ENCODE measurements around the gene IER5. TPM values are rescaled to one million over a fixed set of nuclear protein-coding genes. Genes with fewer than 3 reads are reported as not detected.

Gene IER5
- total RNA-seq, 1 experiment from 2014 or later = 47.5 TPM

- peaks cover 32% of the 10 kb centered on the region for H3K4me1 Mint-ChIP-seq (ENCODE audit: insufficient read depth, unreplicated experiment)
- H3K9me3 Mint-ChIP-seq (ENCODE audit: unreplicated experiment) = no peaks in the 10 kb centered on the region
- TF ChIP-seq CTCF (IDR thresholded peaks at IDR 0.05; ENCODE audit: unreplicated experiment) = no peak
- H3K4me3 Mint-ChIP-seq (ENCODE audit: unreplicated experiment) = no peak overlapping the region
- POLR2A ChIA-PET = interaction anchor here (0.7 to 34.6 kb wide), 4 partner anchors 11 to 552 kb away, joined by 4 to 1371 read pairs (median 12); partner anchors contain the start of gene IER5
- intact Hi-C loops (cut with micrococcal nuclease) = no loop called here
- no peaks in the 10 kb centered on the region for H3K27me3 Mint-ChIP-seq (ENCODE audit: insufficient read depth, unreplicated experiment)
- no TSS peak for BruUV-seq (replicated peaks)
- H3K27ac Mint-ChIP-seq (ENCODE audit: low read depth, unreplicated experiment) = no peak overlapping the region
- H3K36me3 Mint-ChIP-seq (ENCODE audit: insufficient read depth, unreplicated experiment) = no peaks in the 10 kb centered on the region
- DNase-seq (ENCODE audit: unreplicated experiment) = no peak
- CTCF ChIA-PET = interaction anchor here (0.9 to 1.8 kb wide), 4 partner anchors 9 to 17 kb away, joined by 3 to 7 read pairs (median 4); no protein-coding TSS in a partner anchor
These were observed 40.3 kb downstream of the IER5 start for GRCh38 chr1:181128592-181129497.

GRCh38 chr1:181129771-181130606 lies 41.5 kb downstream of the IER5 start:
- no peak for DNase-seq (ENCODE audit: unreplicated experiment)
- no peaks in the 10 kb centered on the region for H3K27me3 Mint-ChIP-seq (ENCODE audit: insufficient read depth, unreplicated experiment)
- H3K9me3 Mint-ChIP-seq (ENCODE audit: unreplicated experiment) = no peaks in the 10 kb centered on the region
- H3K4me3 Mint-ChIP-seq (ENCODE audit: unreplicated experiment) = no peak overlapping the region
- no TSS peak for BruUV-seq (replicated peaks)
- ChIA-PET CTCF (no interaction called here), POLR2A (interaction anchor here (34.6 kb wide), 1 partner anchor 32 kb away, joined by 1371 read pairs; the partner anchor contains the start of gene IER5)
- intact Hi-C loops (cut with micrococcal nuclease) = no loop called here
- no peaks in the 10 kb centered on the region for H3K36me3 Mint-ChIP-seq (ENCODE audit: insufficient read depth, unreplicated experiment)
- no peak for TF ChIP-seq CTCF (IDR thresholded peaks at IDR 0.05; ENCODE audit: unreplicated experiment)
- H3K4me1 Mint-ChIP-seq (ENCODE audit: insufficient read depth, unreplicated experiment) = peaks cover 35% of the 10 kb centered on the region
- no peak overlapping the region for H3K27ac Mint-ChIP-seq (ENCODE audit: low read depth, unreplicated experiment)

DNA sequence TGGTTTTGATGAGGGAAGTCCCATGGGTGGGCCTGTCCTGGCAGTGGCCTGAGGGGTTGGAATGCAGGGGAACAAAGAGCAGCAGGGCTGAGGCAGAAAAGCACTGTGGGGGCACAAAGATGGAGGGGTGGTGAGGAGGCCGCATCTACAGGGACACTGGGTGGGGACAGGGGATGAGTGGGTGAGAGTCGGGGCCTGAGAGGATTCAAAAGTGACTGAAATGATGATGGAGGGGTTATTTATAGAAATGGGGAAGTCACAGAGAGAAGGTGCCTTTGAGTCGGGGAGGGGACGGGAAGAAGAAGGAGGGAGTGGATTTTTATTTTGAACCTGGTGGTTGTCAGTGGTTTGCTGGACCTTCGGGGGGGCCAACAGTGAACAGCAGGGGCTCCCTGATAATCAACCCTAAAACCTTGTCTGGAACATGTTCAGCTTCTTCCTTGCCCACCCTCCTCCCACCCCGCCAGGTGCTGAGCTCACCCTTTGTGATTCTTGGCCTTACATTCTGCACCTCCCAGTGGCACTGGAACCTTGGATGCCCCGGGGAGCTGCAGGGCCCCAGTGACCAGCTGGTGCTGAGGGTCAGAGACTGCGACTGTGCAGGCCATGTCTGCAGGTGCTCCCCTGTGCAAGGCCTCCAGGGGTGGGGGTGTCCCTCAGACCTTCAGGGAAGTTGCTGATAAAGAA lies 42.9 kb downstream of the IER5 start:
- TF ChIP-seq CTCF (IDR thresholded peaks at IDR 0.05; ENCODE audit: unreplicated experiment) = no peak
- ChIA-PET CTCF (interaction anchor here (0.5 to 1.4 kb wide), 5 partner anchors 12 to 58 kb away, joined by 3 to 4 read pairs (median 3); partner anchors contain the start of gene IER5), POLR2A (interaction anchor here (24.8 kb wide), 1 partner anchor 26 kb away, joined by 1402 read pairs; the partner anchor contains the start of gene IER5)
- DNase-seq (ENCODE audit: unreplicated experiment) = no peak
- Mint-ChIP-seq H3K36me3 (ENCODE audit: insufficient read depth, unreplicated experiment) (no peaks in the 10 kb centered on the region), H3K9me3 (ENCODE audit: unreplicated experiment) (no peaks in the 10 kb centered on the region), H3K4me3 (ENCODE audit: unreplicated experiment) (no peak overlapping the region), H3K27me3 (ENCODE audit: insufficient read depth, unreplicated experiment) (no peaks in the 10 kb centered on the region), H3K27ac (ENCODE audit: low read depth, unreplicated experiment) (peak overlapping the region; percentile 70), H3K4me1 (ENCODE audit: insufficient read depth, unreplicated experiment) (peaks cover 43% of the 10 kb centered on the region)
- BruUV-seq (replicated peaks) = no TSS peak
- intact Hi-C loops (cut with micrococcal nuclease) = no loop called here

Measured in MCF 10A (cell line).